NCI-H1930 (cell line): ENCODE measurements around the gene DBI.

Experiments used
- DNase-seq, 2 experiments: peaks; one replicate each; lab custom pipeline; 2025; lab: John Stamatoyannopoulos, UW

The DBI gene

DNA sequence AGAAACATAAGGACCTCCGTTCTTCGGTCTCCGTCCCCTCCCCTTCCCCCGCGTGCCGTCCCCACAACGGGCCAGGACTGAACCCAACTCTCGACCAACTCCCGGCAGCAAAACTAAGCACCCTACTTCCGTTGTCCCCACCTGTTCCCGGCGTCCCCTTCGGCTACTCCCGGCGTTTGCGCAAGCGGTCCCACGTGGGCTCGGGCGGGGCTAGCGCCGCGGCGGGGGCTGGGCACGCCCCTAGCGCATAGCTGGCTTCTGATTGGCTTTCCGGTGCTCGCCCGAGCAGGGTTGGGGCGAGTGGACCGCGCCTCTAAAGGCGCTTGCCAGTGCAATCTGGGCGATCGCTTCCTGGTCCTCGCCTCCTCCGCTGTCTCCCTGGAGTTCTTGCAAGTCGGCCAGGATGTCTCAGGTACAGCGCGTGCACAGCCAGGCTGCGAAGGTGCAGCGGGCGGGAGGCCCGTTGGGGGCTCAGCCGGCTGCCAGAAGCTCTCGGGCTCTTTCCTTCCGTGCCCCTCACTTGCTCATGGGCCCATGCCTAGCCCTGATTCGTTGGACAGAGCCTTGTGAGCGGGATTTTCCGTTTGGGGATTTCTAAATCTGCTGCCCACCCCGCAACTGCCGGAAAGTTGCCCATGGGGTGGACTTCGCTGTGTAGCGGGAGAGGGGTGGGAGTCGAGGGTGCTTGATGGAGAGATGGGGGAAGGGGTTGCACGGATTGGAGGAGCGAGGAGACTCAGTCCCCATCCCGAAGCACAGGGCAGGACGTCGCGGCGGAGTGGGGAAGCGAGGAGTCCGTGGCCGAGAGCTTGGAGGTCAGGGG lies at the start of gene DBI, which contains the start of gene C2orf76:
Gene DBI, plus strand, starts transcription at position 329 of the 823 bp plus-strand sequence. Its CDS starts 75 bp downstream, at position 404.
Gene C2orf76, minus strand, starts transcription at position 186 of the 823 bp plus-strand sequence. CDS start 26,875 bp downstream, outside the sequence.
- DNase-seq, result peak; percentile 91 to 92

DNA sequence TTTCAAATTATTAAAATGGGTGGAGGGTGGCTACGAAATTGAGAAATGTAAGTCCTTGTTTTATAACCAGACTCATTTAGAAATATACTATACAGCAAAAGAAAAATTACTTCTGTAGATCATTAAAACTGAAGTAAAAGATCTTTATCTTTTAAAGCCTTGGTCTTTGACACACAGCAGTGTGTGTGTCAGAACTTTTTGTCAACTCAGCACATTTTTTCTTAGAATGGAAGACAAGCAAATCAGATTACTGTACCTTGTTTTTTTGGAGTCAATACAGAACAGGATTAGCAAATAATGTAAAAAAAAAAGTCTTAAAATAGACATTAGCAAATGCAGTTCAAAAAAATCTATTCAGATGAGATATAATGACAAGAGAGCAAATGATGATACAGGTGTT lies 49.2 kb upstream of the DBI start:
- no peak for DNase-seq

DNA sequence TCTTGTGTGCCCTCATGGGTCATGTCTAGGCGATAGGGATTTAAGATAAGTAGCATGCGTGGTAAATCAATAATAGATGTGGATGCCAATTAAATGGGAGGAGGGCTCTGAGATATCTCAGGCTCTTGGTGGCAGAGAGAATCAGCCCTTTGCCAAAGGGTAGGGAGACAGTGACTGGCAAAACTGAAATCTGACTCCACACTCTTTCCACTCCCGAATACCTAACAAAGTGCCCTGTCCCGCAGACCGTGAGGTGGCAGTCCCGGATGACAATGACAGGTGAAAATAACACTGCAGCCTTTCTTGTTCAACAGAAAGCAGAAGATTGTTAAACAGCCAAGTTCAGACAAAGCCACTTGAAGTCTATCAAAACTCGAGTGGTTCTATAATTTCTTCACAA lies 47.2 kb upstream of the DBI start:
- no peak for DNase-seq

DNA sequence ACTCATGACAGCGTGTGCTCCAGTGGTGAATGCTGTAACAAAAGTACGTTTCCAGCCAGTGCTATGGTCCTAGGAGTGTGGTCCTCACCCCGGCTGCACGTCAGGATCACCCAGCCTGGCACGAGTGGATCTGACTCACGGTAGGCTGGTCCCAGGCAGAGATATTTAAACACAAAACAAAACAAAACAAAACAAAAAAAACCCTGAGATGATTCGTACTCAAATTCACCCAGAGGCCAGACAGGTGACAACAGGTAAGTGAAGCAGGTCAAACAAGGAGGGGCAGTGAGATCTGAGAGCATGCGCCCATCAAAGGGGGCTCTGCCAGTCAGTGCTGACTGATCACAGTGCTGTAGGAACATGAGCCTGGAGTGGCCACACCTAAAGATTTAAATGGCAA lies 43.3 kb upstream of the DBI start:
- DNase-seq, result no peak

DNA sequence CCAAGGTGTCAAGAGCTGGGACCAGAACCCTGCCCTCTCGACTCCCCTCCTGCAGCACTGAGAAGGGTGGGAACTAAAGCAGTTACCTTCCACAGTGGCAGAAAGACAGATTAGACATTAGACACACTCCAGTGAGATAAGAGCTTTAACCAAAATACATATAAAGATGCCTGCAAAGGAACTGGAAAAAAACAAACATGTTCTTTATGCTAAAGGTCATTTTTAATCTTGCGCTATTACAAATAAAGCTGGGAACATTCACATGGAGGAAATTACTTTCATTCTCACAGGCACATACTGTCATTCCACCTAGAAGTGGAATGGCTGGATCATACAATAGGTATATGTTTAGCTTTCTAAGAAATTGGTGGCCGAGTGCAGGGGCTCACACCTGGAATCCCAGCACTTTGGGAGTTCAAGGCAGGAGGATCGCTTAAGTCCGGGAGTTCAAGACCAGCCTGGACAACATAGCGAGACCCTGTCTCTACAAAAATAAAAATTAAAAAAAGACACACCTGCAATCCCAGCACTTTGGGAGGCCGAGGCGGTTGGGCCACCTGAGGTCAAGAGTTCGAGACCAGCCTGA lies 42.0 kb upstream of the DBI start:
- DNase-seq, result no peak

DNA sequence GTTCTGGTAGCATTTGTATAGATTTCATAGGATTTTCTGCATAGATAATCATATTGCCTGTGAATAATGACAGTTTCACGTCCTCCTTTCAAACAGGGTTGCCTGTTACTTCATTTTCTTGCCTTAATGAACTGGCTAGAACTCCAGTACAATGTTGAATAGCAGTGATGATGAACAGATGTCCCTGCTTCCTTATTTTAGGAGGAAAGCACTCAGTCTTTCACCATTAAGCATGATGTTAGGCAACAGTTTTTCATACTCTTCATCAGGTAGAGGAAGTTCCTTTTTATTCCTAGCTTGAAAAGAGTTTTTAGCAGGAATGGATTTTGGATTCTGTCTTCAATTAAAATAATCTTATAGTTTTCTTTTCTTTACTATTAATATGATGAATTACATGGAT lies 39.8 kb upstream of the DBI start:
- DNase-seq, result no peak

DNA sequence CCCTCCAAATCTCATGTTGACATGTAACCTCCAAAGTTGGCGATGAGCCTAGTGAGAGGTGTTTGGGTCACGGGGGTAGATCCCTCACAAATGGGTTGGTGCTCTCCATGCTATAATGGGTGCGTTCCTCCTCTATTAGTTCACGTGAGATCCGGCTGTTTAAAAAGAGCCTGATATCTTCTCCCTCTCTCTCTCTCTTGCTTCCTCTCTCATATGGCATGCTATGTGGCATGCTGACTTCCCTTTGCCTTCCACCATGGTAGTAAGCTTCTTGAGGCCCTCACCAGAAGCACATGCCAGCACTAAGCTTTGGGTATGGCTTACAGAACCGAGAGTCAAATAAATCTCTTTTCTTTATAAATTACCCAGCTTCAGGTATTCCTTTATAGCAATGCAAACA lies 39.3 kb upstream of the DBI start:
- no peak for DNase-seq

DNA sequence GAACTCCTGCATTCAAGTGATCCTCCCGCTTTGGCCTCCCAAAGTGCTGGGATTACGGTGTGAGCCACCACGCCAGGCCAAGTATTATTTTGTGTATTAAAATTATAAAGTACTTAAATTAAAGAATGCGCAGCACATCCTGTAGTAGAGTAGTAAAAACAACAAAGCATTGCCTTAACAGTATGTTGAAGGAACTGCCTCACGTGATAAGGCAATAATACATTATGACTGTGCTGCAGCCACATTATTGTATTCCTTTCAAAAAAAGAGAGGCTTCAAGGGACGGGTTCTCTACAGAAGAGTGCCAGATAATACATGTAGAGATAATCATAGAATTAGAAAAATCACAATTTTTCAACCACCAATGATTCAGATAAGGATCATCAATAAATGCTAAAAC lies 33.8 kb upstream of the DBI start:
- DNase-seq, result no peak

DNA sequence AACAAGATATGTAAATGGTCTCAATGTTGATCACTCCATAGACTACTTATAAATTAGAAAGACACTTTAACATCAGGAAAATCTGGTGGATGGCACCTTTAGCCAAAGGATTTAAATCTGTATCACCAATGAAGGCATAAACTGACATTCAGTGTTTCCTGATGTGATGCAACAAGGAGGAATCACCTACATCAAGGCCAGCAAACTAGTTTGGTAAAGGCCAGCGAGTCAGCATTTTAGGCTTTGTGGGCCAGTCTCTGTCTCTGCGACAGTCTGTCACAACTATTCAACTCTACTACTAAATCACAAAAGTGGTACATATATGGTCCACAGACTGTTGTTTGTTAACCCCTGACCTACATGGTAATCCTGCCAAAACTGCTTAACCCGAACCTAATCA lies 33.4 kb upstream of the DBI start:
- no peak for DNase-seq

DNA sequence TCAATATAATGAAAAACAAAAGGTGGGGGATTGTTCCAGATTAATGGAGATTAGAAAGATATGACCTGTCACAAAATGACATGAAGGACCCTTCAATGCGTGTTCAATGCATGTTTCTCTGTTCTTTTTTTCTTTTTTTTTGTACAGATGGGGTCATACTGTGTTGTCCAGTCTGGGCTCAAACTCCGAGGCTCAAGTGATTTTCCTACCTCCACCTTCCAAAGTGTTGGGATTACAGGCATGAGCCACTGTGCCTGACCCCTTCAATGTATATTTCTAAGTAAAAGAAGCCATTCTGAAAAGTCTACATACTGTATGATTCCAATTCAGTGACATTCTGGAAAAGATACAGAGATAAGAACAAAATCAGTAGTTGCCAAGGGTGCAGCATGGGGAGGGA lies 32.9 kb upstream of the DBI start:
- DNase-seq, result no peak

DNA sequence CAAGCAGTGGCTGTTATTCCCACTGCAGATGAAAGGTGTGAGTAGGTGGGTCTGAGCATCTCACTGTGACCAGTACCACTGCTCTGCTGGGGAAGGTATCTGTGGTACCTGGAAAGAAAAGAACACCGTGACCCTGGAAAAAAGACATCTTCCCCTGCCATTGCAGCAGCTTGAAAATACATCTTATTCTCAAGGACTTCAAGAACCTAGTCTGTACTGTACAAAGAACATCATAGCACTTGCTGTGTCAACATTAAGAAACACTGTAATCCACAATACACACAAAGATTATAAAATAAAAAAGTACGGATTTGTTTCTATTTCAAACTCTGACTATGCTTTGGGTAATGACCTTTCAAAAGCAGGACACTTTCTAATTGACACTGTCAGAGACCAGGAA lies 29.0 kb upstream of the DBI start:
- DNase-seq, result no peak

DNA sequence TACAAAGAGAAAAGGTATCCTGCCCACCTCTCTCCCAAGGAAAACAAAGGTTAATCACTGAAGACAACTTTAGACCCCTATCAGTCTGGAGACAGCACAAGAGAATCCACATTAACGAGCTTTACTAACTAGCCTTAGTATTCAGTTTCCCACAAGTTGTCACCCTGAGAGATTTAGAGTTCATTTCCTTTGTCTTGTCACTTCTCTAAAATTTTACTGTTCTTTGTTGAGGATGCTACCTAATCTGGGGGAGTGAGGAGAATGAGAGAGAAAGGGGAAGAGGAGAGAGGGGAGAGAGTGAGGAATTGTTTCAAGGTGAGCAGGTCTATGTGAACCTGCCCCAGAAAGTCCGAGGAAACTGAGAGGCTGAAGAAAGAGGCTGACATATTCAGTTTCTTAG lies 28.5 kb upstream of the DBI start:
- DNase-seq, result no peak

DNA sequence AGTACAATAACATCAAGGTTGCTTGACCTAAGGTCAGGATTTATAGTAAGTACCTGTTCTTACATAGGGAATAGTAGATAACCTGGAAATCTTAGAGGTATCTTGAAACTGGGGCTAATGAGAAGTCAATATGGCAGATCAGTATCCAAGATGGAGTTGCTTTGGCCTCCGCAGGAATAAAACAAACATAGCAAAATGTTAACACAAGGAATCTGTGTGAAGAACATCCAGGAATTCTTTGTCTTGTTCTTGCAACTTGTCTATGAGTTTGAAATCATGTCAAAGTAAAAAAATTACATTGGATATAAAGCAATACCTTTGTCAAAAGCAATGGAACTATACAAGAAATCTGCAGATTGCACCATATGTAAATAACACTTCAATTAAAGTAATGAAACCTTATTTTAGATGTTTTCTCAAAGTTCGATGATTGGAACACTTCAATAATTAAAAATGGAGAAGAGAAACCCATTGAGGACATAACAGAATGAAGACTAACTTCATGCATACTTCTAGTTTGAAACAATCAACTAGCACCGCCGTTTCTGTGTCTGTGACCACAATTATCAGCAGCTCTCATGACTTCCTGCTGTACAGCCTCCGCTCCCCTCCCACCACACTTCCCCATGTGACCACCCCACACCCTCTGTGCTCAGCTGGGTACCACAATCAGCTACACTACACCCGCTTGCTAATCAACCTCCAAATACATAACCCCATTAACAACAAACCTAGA lies 27.8 kb upstream of the DBI start:
- DNase-seq, result no peak

DNA sequence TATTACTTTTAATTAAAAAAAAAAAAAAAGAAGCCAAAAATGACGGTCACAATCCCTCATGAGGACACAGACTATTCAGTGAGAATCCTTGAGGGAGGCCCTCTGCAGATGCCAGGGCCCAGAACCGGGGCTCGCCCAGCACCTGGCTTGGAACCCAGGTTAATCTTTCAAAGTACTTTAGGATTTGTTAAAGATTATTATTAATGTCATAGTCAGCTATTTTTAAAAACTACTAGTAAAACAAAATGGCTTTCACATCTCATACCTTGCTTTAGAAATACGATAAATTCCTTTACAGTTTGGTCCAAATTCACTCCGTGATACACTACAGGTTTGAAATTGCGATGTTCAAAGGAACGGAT lies 27.2 kb upstream of the DBI start:
- DNase-seq, result no peak

DNA sequence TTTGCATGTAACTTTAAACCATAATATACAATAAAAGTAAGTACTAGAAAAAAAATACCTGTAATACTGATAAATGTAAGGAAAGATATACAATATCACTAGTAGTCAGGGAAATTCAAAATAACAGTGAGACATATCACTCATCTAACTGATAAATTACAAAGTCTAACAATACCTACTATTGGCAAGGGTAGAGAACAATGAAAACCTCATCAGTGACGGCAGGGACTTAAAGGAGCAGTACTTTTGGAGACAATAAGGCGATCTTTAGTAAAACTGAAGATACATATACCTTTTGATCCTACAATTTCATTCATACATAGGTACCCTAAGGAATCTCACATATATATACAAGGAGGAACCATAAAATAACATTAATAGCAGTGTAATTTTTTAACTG lies 25.1 kb upstream of the DBI start:
- DNase-seq, result no peak

DNA sequence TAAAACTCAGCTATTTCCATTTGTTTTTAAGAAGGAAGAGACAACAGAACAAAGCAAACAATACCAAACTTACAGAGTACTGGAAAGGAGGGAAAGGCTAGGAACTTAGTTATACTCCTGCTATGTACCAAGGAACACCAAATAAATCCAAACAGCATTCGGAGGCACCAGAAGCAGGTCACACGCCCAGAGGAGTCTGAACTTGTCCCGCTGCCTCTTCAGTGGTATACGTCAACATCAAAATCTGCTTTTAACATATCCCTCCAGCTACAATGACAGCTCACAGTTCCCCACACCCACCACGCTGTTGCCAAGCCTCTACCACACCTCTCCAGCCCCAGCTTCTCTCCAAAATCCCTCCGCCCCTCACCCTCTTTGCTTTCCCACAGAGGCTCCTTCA lies 17.5 kb upstream of the DBI start:
- no peak for DNase-seq

DNA sequence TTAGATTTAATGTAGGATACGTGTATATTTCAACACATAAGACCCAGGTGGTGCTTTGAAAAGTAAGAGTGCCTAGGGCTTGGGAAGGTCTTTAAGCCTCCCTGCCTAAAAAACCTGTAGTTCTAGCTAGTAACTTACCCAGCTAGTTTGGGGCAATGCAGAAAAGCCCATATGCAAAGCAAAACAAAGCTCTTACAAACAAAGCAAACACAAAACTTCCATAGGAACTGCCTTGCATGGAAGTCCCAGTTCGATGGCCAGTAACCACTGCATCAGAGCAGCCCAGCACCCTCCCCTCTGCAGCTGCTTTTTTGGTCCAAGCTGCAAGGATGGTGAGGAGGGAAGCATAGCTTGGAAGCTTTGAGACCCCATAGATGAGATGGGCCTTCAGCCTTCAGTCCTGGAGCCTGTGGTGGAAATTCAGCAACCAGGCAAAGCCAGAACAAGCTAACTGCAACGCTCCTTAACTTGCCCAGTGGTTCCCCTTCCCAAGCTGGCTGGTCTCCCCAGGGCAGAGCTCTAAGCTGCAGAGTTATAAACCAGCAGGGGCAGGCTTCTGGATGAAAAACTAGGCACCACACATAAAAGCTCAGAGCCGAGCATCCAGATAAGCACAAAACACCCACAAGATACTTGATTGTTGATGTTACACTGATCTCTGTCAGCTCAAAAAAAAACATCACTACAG lies 16.3 kb upstream of the DBI start:
- no peak for DNase-seq

DNA sequence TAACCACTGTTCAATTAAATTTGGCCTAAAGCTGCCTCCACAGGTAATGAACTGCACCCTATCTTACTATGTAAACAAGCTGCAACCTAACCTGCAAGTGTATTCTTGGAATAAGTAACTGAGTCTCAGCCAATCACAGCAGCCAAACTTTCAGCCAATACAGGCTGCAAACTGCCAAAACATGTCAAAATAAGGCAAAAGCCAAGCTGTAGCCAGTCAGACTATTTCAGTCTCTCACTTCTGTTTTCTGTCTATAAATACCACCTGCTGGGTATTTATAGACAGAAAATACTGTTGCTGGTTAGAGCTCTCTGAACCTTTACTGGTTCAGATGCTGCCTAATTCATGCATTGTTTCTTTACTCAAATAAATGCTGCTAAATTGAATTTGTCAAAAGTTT lies 14.4 kb upstream of the DBI start:
- DNase-seq, result no peak

DNA sequence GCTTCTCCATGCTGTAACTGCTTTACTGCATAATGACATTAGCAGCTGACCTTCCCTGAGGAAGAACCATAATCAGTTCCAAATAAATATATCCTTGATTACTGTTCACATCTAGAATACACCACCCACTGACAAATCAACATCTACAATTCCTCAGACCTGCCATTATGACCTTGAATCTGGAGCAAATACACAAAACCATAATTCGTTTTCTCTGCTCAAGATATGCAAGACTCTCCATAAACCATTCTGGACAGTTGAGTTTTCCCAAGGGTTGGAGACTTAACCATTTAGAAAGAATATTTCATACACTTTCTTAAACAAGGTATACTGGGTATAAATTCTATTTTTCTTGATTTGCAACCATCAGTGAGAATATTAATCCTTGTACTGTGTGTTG lies 11.9 kb upstream of the DBI start:
- DNase-seq, result no peak

DNA sequence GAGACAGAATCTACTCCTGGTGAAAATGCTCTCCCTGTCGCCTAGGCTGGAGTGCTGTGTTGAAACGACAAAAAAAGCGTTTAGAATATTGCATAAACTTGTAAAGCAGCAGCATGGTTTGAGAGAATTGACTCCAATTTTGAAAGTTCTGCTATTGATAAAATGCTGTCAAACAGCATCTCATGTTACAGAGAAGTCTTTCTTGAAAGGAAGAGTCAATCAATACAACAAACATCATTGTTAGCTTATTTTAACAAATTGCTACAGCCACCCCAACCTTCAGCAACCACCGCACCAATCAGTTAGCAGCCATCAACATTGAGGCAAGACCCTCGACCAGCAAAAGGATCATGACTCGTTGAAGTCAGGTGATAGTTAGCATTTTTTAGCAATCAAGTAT lies 7.0 kb upstream of the DBI start:
- DNase-seq, result no peak

DNA sequence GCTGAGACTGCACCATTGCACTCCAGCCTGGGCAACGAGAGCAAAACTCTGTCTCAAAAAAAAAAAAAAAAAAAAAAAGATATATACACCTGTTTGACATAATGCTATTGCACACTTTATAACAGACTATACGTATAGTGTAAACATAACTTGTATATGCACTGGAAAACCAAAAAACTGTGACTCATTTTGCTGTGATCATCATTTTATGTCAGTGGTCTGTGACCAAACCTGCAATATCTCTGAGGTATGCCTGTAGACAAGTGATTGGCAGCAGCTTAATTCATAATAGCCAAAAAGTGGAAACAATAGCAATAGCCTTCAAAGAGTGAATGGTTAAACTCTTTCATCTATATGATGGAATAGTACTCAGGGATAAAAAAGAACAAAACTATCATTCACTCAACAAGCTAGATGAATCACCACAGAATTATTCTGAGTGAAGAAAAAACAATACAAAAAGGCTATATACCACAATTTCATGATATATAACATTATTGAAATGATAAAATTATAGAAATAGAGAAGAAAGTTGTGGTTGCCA lies 6.3 kb upstream of the DBI start:
- DNase-seq, result no peak

DNA sequence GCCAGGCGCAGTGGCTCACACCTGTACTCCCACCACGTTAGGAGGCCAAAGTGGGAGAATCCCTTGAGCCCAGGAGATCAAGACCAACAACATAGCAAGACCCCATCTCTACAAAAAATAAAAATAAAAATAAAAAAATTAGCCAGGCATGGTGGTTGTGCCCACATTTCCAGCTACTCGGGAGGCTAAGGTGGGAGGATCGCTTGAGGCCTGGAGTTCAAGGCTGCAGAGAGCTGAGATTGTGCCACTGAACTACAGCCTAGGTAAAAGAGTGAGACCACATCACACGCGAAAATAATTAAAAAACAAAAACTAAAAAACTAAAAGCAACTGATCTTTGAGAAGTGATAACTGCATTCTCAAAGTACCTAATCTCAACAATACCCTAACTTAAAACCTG lies 2.0 kb upstream of the DBI start:
- no peak for DNase-seq
